Cortex of kidney (tissue), 1 donor: ENCODE measurements around the gene CHRNA10.

Source experiments
- DNase-seq: peaks from one replicate; lab custom pipeline; 2025; lab: John Stamatoyannopoulos, UW

Gene CHRNA10

GRCh38 chr11:3631331-3631730 lies 39.9 kb downstream of the CHRNA10 start:
- DNase-seq: no peak

DNA sequence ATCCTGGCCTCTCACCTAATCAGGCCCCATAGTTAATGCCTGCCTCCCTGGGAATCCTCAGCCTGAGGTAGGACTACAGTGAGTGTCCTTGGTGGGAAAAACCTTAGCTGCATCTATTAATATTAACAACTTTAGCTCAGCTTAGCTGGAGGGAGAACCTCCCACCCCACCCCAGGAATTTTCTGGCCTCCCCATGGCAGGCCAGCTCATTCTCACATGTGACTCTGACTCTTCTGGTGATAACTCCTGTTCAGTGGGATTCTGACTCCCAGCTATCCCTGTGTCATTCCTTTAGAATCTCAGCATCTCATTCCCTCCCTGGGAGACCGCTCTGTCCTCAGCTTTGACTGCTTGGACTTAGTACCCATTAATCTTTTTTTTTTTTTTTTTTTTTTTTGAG lies 43.9 kb downstream of the CHRNA10 start:
- DNase-seq: no peak

DNA sequence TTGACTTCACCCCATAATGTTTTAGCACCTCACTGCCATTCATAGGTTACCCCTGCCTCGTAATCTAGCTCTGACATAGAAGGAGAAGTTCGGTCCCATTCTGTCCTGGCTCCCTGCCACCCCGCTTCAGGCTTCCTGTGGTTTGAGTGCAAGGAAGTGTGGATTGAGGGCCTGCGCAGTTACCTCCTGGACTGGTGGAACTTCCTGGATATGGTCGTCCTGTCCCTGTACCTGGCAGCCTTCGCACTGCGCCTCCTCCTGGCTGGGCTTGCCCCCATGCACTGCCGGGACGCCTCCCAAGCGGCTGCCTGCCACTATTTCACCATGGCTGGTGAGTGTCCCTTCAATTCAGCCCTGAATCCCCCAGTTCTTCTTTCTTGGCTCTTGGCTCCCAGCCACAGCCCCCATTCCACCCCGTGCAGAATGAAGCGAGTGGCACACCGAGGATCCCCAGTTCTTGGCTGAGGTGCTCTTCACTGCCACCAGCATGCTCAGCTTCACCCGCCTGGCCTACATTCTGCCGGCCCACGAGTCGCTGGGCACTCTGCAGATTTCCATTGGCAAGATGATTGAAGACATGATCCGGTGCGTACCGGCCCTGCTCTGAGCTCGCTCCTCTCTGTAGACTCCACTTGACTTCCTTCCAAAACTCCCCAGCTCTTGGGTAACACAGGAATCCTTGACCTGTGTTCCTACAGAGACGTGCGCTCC lies 44.8 kb downstream of the CHRNA10 start:
- DNase-seq: no peak

DNA sequence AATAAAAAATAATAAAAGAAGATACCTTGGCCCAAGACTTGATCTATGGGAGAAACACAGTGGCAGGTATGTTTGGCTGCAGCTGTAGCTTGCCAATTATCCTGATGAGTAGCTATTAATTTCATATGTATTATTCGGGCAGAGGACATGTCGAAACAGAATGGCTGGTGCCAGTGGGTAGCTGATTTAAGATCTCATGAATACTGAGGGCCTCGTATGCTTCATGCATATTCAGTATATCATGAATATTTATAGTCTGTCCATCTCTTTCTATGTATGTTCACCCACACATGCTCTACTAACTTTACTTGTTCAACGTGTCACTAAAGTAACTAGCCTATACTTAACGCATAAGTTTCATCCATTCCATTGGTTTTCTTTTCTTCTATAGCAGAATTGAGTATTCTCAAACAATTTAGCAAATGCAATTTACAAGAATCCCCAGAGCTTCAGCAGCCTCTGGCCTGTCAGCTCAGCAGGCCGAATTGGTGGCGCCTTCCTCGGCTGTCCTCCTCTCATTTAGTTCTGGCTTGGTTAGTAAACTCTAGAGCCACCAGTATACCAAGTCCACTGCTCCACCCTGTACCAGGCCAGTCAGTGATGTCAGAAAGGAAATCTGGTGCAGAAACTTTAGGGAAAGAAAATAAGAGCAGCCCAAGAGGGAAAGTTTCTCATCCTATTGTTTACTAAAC lies 47.3 kb downstream of the CHRNA10 start:
- no peak for DNase-seq

DNA sequence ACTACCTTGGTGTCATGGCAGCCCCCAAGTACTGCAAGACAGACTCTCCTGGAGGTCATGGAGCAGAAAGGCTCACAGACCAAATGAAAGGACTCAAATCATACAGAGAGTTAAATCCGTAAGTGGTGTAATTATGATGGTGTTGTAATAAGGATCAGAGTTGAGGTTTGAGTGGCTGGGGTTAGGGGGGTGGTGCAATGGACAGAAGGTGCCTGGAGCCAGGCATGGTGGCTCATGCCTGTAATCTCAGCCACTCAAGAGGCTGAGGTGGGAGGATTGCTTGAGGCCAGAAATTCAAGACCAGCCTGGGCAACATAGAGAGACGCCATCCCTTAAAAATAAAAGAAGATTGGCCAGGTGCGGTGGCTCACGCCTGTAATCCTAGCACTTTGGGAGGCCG lies 48.1 kb downstream of the CHRNA10 start:
- DNase-seq: no peak

DNA sequence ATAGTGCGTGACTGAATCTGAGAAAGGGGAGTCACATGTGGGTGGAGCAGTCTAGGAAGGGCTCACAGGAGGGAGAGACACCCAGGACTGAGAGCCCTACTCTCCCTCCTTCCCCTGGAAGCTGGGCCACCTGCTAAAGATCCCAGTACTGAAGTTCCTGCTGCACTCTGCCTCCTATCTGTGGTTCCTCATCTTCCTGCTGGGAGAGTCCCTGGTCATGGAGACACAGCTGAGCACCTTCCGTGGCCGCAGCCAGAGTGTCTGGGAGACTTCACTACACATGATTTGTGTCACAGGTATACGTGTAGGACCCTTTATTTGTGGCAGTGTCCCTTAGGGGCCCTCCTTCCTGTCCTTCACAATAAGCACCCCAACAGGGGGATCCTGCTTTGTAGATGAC lies 48.7 kb downstream of the CHRNA10 start:
- DNase-seq: no peak

GRCh38 chr11:3617990-3618389 lies 53.2 kb downstream of the CHRNA10 start:
- DNase-seq: no peak

- no peak for DNase-seq
Observed at GRCh38 chr11:3616721-3617460, 54.3 kb downstream of the CHRNA10 start.

DNA sequence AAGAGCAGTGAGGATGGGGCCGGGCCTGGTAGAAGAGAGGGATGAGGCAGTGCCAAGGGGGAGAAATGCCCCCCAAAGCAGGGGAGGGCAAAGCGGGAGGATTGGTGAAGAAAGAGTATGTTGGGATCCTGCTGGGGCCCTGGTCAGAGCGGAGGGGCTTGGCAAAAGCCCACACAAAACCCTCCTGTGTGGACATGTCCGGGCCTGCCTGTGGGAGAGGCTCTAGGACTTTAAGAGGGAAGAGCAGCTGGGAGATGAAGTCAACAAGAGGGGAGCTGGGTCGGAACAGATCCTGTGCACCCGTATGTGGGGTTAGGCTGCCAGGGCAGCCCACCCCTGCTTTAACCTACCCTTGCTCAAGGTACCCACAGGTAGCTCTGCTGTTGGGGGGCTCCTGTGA lies 55.2 kb downstream of the CHRNA10 start:
- DNase-seq: no peak
